ENCODE data around the gene LAMA3. TPM values are rescaled to one million over a fixed set of nuclear protein-coding genes. Genes with fewer than 3 reads are reported as not detected.

Gene LAMA3
- total and polyA plus RNA-seq, 10 of the 15 experiments (the other 5 are each of a cell fraction or from before 2014, with no cell fraction given): 0.37 to 6.5 (median 5.4) TPM

- TF ChIP-seq PBX3 (IDR thresholded peaks at IDR 0.05; ENCODE audit: insufficient replicate concordance, low read depth, low read length) (no peak), NFYA (IDR thresholded peaks at IDR 0.05; ENCODE audit: borderline replicate concordance, low read depth, low read length) (no peak), USF2 (IDR thresholded peaks at IDR 0.05; ENCODE audit: borderline replicate concordance, low read depth, low read length) (no peak), LARP7 (IDR thresholded peaks at IDR 0.05) (no peak), MEF2B (IDR thresholded peaks at IDR 0.05; ENCODE audit: partially characterized antibody, poor library complexity, severe bottlenecking) (no peak), MYC (IDR thresholded peaks at IDR 0.05; ENCODE audit: insufficient read depth, insufficient read length, insufficient replicate concordance, low read length, severe bottlenecking) (no peak), NFIC (IDR thresholded peaks at IDR 0.05; ENCODE audit: low read depth, low read length) (peak; percentile 57; the same call in 1 of the 2 replicates), KDM1A (IDR thresholded peaks at IDR 0.05; ENCODE audit: borderline replicate concordance) (no peak), NFYB (IDR thresholded peaks at IDR 0.05; ENCODE audit: insufficient read depth, low read depth, low read length) (no peak), ATF7 (IDR thresholded peaks at IDR 0.05; ENCODE audit: low read depth) (peak; percentile 54; the same call in 1 of the 2 replicates), ZNF217 (IDR thresholded peaks at IDR 0.05) (no peak), FOS (IDR thresholded peaks at IDR 0.05; ENCODE audit: borderline replicate concordance, extremely low read depth, insufficient read length) (no peak), ZNF24 (IDR thresholded peaks at IDR 0.05) (no peak), SPI1 (IDR thresholded peaks at IDR 0.05; ENCODE audit: borderline replicate concordance, insufficient read depth, low read depth, low read length) (peak; percentile 15; the same call in 1 of the 2 replicates), MTA3 (IDR thresholded peaks at IDR 0.05; ENCODE audit: borderline replicate concordance, low read length) (no peak), PAX5 (IDR thresholded peaks at IDR 0.05; ENCODE audit: borderline replicate concordance, low read depth, low read length) (no peak), ZBED1 (IDR thresholded peaks at IDR 0.05; ENCODE audit: borderline replicate concordance) (no peak), RUNX3 (IDR thresholded peaks at IDR 0.05; ENCODE audit: low read length) (peak; percentile 76), ZNF384 (IDR thresholded peaks at IDR 0.05; ENCODE audit: borderline replicate concordance, low read depth, low read length) (no peak), IKZF1 (conservative IDR thresholded peaks at IDR 0.05) (no peak), RBBP5 (conservative IDR thresholded peaks at IDR 0.05) (no peak), ZSCAN29 (IDR thresholded peaks at IDR 0.05) (no peak), CREB1 (IDR thresholded peaks at IDR 0.05; ENCODE audit: low read depth) (peak; percentile 57; the same call in 1 of the 2 replicates), PRDM15 (CRISPR knock-in tag; IDR thresholded peaks at IDR 0.05) (no peak), NR2C2 (IDR thresholded peaks at IDR 0.05; ENCODE audit: borderline replicate concordance, control insufficient read depth, insufficient read length, low read depth) (no peak)
- TF ChIP-seq, protein P1, sequence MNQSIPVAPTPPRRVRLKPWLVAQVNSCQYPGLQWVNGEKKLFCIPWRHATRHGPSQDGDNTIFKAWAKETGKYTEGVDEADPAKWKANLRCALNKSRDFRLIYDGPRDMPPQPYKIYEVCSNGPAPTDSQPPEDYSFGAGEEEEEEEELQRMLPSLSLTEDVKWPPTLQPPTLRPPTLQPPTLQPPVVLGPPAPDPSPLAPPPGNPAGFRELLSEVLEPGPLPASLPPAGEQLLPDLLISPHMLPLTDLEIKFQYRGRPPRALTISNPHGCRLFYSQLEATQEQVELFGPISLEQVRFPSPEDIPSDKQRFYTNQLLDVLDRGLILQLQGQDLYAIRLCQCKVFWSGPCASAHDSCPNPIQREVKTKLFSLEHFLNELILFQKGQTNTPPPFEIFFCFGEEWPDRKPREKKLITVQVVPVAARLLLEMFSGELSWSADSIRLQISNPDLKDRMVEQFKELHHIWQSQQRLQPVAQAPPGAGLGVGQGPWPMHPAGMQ (IDR thresholded peaks at IDR 0.05; ENCODE audit: borderline replicate concordance): no peak
These were observed 139.2 kb downstream of the LAMA3 start (continued) for GRCh38 chr18:23828426-23828825.

All from GM12878 (cell line).